HPDE6-E6E7 (cell line): ENCODE results near the gene NXF2.
A peak's percentile ranks its signal among the peaks of the same experiment; 100 is the strongest.
"Not testable (repeated sequence)": the region's sequence is repeated elsewhere in the genome, so short reads cannot be mapped to it uniquely, and the experiment has no call there.

Experiments
- DNase-seq: peaks from one replicate; pipeline ENCODE4 v3.0.0; 2011; ENCODE audit warnings: missing footprints; ENCODE audit errors: extremely low spot score

NXF2 gene, protein sequence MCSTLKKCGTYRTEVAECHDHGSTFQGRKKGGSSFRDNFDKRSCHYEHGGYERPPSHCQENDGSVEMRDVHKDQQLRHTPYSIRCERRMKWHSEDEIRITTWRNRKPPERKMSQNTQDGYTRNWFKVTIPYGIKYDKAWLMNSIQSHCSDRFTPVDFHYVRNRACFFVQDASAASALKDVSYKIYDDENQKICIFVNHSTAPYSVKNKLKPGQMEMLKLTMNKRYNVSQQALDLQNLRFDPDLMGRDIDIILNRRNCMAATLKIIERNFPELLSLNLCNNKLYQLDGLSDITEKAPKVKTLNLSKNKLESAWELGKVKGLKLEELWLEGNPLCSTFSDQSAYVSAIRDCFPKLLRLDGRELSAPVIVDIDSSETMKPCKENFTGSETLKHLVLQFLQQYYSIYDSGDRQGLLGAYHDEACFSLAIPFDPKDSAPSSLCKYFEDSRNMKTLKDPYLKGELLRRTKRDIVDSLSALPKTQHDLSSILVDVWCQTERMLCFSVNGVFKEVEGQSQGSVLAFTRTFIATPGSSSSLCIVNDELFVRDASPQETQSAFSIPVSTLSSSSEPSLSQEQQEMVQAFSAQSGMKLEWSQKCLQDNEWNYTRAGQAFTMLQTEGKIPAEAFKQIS

DNA sequence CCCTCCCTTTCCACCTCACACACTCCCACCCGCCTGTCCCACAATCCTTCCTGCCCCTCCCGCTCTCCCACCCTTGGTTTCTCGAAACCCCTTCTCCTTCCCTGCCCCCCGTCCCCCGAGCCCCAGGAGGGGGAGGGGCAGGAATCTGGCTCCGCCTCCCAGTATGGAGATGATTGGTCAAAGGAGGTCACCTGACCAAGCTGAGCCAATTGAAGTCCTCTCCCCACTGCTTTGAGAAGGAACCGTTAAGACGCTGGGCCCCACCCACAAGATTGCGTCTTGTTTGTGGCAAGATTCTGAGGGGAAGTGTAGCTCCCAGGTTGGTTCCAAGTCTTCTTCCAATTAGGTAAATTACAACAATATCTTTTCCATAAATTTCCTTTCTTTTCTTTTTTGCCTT is at the start of gene NXF2:
NXF2 (plus strand) TSS at position 275 of the 400 bp plus-strand sequence. CDS start 59,912 bp downstream, outside the sequence.
- not testable (repeated sequence) for DNase-seq

DNA sequence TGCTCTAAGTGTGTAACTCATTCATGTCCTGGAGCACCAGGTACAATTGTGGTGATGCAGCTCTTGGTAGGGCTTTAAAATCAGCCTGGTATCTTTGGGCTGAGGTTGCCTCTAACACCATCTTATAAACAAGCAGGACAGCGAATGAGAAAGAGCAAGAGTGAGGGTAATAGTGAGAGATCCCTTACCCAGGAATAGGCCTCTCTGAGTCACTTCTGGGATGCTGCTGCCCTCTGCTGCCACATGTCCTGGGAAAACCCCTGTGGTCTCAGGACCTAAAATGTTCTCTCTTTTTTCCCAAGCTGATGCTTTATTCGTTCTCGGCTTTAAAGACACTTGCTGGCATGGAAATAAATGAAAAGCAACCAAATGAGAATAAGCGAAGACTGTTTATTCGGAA is 39.0 kb upstream of the NXF2 start:
- DNase-seq, result not testable (repeated sequence)

DNA sequence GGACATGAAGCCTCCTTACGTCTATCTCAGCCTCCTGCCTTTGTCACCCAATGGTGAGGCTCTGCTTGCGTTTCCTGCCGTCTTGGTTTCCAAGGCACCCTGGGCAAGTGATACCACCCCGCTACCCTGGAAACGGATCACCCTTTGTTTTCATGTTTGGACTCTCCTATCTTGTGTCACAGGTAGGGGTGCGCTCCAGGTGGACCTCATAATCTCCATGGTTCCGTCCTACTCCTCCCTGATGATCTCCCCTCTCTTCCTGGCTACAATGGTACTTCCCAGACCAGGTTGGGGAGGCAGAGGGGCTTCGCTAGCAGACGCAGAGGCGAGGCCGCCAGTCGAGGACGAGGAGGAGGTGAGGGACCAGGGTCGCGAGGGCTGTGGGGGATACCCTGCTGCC is 32.0 kb upstream of the NXF2 start, which contains the start of gene TCP11X1:
TCP11X1 (plus strand) TSS at position 316 of the 400 bp plus-strand sequence.
- not testable (repeated sequence) for DNase-seq

DNA sequence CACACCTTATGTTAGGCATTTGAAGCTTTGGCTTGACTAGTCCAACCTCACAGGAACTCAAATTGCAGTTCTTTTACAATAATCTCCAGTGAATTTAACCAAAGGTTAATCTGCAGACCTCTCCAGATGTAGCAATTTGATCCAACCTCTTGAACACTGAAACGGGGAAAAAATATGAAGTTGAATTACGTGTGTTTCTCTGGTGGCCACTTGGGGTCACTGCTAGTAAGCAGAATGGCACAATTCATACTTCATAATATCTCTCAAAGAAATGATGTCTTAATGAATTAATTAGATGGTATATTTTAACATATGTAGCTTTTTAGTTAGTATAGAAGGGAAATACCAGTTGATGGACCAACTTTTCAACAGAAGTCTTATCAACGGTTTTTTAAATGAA is 30.5 kb upstream of the NXF2 start:
- DNase-seq, result not testable (repeated sequence)

DNA sequence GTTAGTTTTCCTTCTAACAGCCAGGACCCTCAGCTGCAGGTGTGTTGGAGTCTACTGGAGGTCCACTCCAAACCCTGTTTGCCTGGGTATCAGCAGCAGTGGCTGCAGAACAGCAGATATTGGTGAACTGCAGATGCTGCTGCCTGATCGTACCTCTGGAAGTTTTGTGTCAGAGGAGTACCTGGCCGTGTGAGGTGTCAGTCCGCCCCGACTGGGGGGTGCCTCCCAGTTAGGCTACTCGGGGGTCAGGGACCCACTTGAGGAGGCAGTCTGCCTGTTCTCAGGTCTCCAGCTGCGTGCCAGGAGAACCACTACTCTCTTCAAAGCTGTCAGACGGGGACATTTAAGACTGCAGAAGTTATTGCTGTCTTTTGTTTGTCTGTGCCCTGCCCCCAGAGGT is 11.3 kb upstream of the NXF2 start:
- DNase-seq, result not testable (repeated sequence)

DNA sequence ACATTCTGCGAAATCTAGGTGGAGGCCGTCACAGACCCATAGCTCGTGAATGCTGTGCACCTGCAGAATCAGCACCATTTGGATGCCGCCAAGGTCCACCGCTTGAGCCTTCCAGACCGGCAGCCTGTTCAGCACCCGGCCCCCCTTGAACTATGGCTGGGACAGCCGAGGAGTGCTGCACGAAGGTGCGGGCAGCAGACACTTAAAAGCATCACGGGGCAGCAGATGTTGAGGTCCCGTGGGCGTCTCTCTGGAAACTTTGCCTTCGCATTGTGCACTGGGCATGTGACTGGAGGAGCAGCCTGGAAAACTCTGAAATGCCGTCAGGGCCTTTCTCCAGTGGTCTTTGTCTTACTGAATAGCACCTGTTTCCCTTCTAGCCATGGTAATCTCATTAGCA is 6.7 kb upstream of the NXF2 start:
- DNase-seq, result not testable (repeated sequence)

DNA sequence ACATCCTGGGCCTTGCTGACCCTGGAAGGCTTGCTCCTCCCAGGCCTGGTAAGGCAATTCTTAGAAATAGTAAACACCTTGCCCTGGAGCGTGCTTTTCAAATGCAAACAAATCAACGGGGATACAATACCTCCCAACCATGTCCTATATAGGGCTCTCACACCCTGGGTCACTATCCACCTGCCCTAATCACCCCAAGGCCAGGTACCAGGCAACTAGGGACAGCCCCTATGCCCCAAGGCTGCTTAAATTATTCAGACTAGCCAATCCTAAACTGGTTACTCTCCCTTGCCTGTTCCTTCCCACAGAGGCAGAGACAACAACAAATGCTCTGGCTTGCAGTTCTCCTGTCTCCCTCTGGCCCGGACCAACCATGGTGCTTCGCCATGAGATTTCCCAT is 25.3 kb downstream of the NXF2 start:
- not testable (repeated sequence) for DNase-seq

DNA sequence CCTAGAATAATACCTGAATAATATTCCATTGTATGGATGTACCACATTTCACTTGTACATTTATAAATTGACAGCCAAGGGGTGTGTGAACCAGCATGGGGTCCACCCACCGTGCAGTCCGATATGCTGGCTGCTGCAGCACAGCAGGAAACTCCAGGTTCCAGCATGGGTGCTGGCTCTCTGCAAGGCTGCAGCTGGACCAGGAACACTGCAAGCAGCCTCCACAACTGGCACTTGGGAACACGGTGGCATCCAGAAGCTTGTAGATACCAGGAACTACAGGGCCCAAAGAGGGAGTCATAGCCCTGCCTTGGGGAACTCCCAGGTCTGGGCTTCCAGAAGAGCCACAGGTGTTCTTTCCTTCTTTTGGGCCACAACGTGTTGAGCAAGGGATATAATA is 91.2 kb downstream of the NXF2 start:
- no peak for DNase-seq

DNA sequence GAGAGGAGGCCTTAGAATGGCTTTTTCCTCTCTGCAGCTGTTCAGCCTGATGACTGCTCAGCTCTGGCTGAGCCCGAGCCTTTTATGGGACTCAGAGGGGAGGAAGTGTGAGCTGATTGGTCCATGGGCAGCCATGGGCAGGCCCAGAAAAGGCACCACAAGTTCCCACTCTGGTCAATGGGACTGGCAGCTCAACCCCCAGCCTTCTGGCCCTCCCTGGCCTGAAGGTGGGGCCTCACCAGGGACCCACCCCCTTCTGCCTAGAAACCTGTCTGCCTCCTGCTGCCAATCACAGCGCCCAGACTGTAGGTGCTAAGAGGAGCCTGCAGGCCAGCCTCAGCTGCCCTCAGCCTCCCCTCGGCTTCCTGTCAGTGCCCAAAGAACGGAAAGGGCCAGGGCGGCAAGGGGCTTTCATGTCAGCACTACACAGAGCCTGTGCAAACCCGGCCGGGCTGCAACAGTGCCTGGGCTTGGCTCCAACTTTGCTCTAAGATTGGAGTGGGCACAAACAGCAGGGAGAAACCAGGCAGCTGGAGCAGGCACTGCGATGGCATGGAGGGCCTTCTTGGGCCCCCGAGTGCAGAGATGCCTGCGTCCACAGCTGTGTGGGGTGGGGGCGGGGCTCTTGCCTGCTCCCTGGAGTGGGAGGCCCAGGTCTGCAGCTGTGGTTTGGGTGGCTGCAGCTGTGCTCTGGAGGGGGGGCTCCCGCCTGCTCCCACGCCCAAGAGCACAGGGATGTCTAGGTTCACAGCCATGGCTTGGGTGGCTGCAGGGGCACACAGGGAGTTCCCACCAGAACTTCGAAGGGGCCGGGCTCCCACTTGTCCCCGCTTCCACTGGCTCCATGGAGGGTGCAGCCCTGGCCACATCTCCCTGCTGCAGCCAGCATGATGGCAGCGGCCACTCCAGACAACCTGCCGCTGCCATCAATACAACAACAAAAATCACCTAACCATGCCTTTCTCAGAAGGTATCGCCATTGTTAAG is 92.6 kb downstream of the NXF2 start:
- no peak for DNase-seq

DNA sequence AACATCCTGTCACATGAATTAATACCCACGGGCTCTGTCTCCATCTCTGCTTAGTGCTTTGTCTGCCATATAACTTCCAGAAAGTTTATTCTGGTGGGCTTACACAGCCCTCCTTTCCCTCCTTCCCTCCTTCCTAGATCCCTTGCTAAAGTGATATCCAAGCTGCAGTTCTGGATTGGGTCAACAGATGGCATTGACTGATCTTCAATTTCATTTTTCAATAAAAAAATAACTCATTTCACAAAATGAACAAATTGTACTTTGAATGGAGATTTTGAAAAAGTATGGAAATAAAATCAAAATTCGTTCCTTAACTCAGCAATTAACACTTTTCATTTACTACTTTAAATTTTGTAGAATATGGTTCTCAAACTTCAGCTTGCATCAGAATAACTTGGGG is 94.9 kb downstream of the NXF2 start:
- DNase-seq, result no peak

DNA sequence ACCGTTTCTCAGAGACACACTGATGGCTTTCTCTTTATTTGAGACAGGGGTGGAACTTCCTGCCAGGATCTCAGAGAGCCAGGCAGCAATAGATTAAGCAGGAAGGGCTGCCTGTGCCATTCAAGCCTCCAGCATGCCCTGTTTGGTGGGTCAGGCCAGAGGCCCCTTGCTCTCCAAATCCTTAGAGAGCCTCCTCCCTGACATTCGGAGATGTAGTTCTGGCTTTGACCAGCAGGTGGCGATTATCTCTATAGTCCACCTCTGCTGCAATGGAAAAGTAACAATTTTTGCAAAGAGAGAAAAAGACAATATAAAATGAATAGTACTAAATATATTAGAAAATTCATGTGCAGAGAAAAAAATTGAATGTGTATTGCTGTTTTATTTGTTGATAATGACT is 98.9 kb downstream of the NXF2 start:
- peak; percentile 10 for DNase-seq
